PFSK-1 (cell line): Measurements from ENCODE around the gene ZXDC.

Experiments used
- POLR2AphosphoS5 ChIP-seq: IDR thresholded peaks from 2 replicates; pipeline ENCODE4 v1.6.1; 2012; ENCODE audit warnings: low read depth, mild to moderate bottlenecking, control low read depth, low read length, moderate library complexity
- SIN3A ChIP-seq: IDR thresholded peaks from 2 replicates; pipeline ENCODE4 v1.6.1; 2012; ENCODE audit warnings: mild to moderate bottlenecking, low read length, moderate library complexity, borderline replicate concordance; ENCODE audit not compliant: insufficient read depth
- TAF1 ChIP-seq: IDR thresholded peaks from 2 replicates; pipeline ENCODE4 v1.6.1; 2012; ENCODE audit warnings: low read length, control low read depth, borderline replicate concordance; ENCODE audit not compliant: insufficient read depth
- TF ChIP-seq, protein P1 (sequence below), 2 experiments: IDR thresholded peaks; 2 replicates each; pipeline versions ENCODE4 v1.6.1 to v1.8.0; 2011 to 2012; ENCODE audit warnings: low read depth in 2 of 2, low read length in 2 of 2, control low read depth in 1 of 2, inconsistent platforms in 1 of 2, mild to moderate bottlenecking in 1 of 2, moderate library complexity in 1 of 2; ENCODE audit not compliant: insufficient read depth in 1 of 2

- TF ChIP-seq, protein P1, sequence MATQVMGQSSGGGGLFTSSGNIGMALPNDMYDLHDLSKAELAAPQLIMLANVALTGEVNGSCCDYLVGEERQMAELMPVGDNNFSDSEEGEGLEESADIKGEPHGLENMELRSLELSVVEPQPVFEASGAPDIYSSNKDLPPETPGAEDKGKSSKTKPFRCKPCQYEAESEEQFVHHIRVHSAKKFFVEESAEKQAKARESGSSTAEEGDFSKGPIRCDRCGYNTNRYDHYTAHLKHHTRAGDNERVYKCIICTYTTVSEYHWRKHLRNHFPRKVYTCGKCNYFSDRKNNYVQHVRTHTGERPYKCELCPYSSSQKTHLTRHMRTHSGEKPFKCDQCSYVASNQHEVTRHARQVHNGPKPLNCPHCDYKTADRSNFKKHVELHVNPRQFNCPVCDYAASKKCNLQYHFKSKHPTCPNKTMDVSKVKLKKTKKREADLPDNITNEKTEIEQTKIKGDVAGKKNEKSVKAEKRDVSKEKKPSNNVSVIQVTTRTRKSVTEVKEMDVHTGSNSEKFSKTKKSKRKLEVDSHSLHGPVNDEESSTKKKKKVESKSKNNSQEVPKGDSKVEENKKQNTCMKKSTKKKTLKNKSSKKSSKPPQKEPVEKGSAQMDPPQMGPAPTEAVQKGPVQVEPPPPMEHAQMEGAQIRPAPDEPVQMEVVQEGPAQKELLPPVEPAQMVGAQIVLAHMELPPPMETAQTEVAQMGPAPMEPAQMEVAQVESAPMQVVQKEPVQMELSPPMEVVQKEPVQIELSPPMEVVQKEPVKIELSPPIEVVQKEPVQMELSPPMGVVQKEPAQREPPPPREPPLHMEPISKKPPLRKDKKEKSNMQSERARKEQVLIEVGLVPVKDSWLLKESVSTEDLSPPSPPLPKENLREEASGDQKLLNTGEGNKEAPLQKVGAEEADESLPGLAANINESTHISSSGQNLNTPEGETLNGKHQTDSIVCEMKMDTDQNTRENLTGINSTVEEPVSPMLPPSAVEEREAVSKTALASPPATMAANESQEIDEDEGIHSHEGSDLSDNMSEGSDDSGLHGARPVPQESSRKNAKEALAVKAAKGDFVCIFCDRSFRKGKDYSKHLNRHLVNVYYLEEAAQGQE (IDR thresholded peaks at IDR 0.05; ENCODE audit: insufficient read depth in 1 of 2, low read depth in 2 of 2, low read length in 2 of 2): no peak
- no peak for TF ChIP-seq POLR2AphosphoS5
- no peak for TF ChIP-seq TAF1
- no peak for TF ChIP-seq SIN3A
These were observed 24.2 kb downstream of the ZXDC start for GRCh38 chr3:126451511-126451910.
